ENCODE results near the gene GFER. TPM values are rescaled to one million over a fixed set of nuclear protein-coding genes. Genes with fewer than 3 reads are reported as not detected.

The GFER gene
- total RNA-seq, 1 donor, result 9.5 TPM

- no peak overlapping the region for H3K4me3 ChIP-seq (ENCODE audit: low read depth, low read length)
- TF ChIP-seq CTCF (IDR thresholded peaks at IDR 0.05; ENCODE audit: insufficient read depth, low read depth, low read length), result no peak
- no peak for DNase-seq (ENCODE audit: low read depth)
Observed at GRCh38 chr16:2001456-2002355, 17.7 kb downstream of the GFER start.

- TF ChIP-seq CTCF (IDR thresholded peaks at IDR 0.05; ENCODE audit: insufficient read depth, low read depth, low read length), result no peak
- no peak overlapping the region for H3K4me3 ChIP-seq (ENCODE audit: low read depth, low read length)
- DNase-seq (ENCODE audit: low read depth), result no peak
Observed at GRCh38 chr16:2002406-2003230, 18.6 kb downstream of the GFER start.

- DNase-seq (ENCODE audit: low read depth), result no peak
- no peak for TF ChIP-seq CTCF (IDR thresholded peaks at IDR 0.05; ENCODE audit: insufficient read depth, low read depth, low read length)
- no peak overlapping the region for H3K4me3 ChIP-seq (ENCODE audit: low read depth, low read length)
Observed at GRCh38 chr16:2003231-2003826, 19.3 kb downstream of the GFER start.

DNA sequence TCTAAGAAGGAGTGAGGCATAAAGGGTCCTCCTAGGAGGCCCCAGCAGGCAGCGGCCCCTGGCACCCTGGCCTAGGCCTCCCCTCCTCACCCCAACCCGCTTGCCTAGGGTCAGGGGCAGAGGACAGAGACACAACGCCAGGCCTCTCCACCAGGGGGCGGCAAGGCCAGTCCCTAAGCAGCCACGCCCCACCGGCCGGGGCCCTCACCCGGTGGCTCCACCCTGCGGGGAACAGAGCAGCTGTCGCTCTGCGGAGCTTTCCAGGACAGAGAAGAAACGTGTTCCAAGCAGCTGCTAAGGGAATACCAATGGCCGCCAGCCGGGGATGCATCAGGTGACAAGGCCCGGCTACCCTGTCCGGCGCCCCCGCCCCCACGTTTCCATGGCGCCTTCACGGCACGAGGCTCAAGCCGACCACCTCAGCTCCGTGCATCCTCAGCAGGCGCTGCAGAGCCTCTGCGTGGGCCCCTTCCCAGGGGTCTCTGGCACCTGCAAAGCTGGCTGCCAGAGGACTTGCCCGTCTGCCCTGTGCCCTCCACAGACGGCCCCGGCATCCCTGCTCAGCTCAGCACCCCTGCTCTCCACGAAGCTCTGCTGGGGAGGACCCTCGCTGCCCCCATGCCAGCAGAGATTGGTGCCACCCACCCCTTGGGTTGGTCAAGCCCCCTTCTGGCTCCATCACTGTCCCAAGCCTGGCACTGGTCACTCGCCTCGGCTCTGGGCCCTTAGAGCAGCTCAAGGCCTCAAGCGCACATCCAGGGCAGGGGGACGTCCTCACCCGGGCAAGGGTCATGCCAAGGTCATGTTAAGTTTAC is 20.0 kb downstream of the GFER start:
- DNase-seq (ENCODE audit: low read depth), result peak; percentile 89
- no peak overlapping the region for H3K4me3 ChIP-seq (ENCODE audit: low read depth, low read length)
- TF ChIP-seq CTCF (IDR thresholded peaks at IDR 0.05; ENCODE audit: insufficient read depth, low read depth, low read length), result peak; percentile 98

DNA sequence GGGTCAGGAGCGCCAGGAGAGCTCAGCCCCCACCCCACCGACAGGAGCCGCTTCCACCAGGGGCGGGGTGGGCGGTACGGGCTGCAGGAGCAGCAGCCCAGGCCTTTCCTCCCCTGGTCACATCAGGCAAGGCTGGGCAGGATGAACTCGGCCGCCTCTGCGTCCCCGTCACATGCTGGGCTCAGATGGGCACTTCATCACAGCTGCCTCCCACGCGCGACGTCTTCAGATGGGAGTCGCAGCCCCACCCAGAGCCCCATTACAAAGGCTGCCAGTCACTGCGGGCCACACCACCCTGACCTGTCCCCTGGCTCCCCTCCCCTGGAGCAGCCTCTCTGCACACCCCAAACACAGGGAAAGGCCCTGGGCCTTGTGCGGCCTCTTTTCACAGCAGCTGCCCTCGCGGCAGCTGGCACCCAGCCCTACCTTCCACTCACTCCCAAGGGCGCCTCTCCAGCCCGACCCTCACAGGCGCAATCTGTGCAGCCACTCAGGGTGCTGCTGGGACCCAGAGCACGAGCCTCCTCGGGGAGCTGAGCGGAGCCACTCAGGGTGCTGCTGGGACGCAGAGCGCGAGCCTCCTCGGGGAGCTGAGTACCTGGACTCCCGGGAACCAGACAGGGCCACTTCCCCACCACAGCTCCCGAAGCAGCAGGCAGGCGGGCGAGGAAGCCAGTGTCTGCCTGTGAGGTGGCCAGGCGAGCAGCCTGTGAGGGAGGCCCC is 21.0 kb downstream of the GFER start:
- TF ChIP-seq CTCF (IDR thresholded peaks at IDR 0.05; ENCODE audit: insufficient read depth, low read depth, low read length), result no peak
- no peak overlapping the region for H3K4me3 ChIP-seq (ENCODE audit: low read depth, low read length)
- DNase-seq (ENCODE audit: low read depth), result no peak
